ENCODE measurements around the gene CCDC85C.

GRCh38 chr14:99475179-99475578, 128.8 kb downstream of the CCDC85C start:
- TF ChIP-seq CTCF (IDR thresholded peaks at IDR 0.05) = peak; percentile 26
- TF ChIP-seq ZFX (IDR thresholded peaks at IDR 0.05; ENCODE audit: borderline replicate concordance) = no peak
